Measurements from ENCODE around the gene HDAC9.

Gene HDAC9

DNA sequence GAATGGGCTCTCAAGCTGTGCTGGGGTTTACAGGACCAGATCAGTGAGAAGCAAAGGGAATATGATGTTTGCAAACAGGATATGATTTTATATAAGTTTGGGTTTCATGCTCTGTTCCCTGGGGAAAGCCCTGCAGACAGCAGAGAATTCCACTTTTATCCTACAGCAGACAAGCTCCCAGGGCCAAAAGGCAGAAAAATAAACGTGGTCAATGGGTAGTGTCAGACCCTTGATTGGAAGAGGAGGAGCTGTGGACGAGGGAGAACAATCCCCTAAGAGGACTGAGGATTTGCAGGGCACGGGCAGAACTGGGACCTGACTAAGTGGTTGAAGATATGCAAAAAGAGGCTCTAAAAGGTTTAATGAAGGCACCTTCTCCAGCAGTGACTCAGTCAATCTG lies 275.3 kb downstream of the HDAC9 start:
- TF ChIP-seq, protein P1, sequence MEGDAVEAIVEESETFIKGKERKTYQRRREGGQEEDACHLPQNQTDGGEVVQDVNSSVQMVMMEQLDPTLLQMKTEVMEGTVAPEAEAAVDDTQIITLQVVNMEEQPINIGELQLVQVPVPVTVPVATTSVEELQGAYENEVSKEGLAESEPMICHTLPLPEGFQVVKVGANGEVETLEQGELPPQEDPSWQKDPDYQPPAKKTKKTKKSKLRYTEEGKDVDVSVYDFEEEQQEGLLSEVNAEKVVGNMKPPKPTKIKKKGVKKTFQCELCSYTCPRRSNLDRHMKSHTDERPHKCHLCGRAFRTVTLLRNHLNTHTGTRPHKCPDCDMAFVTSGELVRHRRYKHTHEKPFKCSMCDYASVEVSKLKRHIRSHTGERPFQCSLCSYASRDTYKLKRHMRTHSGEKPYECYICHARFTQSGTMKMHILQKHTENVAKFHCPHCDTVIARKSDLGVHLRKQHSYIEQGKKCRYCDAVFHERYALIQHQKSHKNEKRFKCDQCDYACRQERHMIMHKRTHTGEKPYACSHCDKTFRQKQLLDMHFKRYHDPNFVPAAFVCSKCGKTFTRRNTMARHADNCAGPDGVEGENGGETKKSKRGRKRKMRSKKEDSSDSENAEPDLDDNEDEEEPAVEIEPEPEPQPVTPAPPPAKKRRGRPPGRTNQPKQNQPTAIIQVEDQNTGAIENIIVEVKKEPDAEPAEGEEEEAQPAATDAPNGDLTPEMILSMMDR (IDR thresholded peaks at IDR 0.05; ENCODE audit: low read depth, low read length, missing control alignments) = no peak
- no peak for DNase-seq (ENCODE audit: extremely low read depth, low read depth)

DNA sequence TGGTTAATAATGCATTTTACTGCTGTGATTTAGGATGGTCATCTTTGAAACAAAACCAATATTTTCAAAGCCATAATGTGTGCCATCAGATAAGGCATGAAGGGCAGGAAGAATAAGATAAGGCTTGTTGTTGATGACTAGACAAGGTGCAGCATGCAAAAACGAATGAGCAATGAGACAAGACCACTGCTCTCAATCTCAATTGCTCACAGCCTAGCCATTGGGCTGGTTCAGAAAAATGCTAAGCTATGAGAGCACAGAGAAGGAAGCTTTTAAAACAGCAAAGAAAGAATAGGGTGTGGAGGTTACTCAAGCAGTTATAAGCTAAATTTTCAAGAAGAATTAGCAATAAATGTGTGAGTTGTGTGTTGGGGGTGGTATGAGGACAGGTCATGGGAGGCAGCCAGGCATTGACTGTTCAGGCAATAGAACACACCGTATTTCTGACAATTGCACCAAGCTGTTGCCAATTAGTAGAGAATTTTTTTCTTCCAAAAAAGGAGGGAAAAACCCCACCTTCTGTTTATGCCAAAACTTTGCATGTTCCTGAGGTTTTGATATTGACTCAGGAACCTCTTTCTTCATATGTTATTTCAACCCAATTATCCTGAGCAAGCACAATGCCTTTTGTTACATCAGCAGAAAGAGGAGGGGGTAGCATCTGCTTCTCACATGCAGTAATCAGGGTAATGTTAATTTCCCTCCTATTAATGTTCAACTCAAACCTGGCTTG lies 276.5 kb downstream of the HDAC9 start:
- TF ChIP-seq, protein P1 (IDR thresholded peaks at IDR 0.05; ENCODE audit: low read depth, low read length, missing control alignments) = no peak
- no peak overlapping the region for H3K4me3 ChIP-seq (replicated peaks; ENCODE audit: low read depth, low read length)
- DNase-seq (ENCODE audit: extremely low read depth, low read depth) = no peak

More for the DNA sequence above, 275.3 kb downstream of the HDAC9 start:
- no peak overlapping the region for H3K4me3 ChIP-seq (replicated peaks; ENCODE audit: low read depth, low read length)

DNA sequence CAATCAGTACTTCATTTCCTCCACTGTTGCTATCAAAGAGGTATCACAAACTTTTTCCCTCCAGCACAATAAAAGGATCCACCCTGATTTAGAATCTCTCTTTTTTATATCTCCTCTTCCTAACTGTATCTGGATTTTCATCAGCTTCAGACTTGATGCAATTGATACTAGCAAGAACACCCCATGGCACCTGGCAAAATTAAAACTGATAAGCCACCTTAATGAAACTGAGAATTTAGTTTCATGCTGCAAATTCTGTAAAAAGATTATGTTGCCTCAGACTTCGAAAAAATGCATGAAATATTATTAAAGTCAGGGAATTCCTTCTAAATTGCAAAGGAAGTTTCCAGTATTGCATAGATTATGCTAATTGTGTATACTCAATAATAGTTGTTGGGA lies 277.0 kb downstream of the HDAC9 start:
- TF ChIP-seq, protein P1 (IDR thresholded peaks at IDR 0.05; ENCODE audit: low read depth, low read length, missing control alignments) = no peak
- no peak for DNase-seq (ENCODE audit: extremely low read depth, low read depth)
- H3K4me3 ChIP-seq (replicated peaks; ENCODE audit: low read depth, low read length) = no peak overlapping the region

DNA sequence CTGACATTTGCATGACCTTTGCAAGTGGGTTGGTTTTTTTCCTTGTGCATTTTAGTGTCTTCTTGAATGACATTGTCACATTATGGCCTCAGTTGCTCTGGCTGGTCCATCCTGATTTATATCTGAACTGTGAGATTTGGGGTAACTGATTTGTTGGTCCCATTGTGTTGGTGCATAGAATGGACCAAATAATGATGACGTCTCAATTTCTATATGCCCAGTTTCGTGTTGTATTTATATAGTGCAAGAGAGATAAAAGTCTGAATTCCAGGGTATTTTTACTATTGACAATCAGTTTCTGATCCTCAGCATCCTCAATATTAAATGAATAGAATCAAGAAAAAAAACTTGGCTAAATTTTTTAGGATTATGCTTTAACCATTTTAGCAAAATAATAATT lies 281.8 kb downstream of the HDAC9 start:
- DNase-seq (ENCODE audit: extremely low read depth, low read depth) = no peak
- TF ChIP-seq, protein P1 (IDR thresholded peaks at IDR 0.05; ENCODE audit: low read depth, low read length, missing control alignments) = no peak
- no peak overlapping the region for H3K4me3 ChIP-seq (replicated peaks; ENCODE audit: low read depth, low read length)

DNA sequence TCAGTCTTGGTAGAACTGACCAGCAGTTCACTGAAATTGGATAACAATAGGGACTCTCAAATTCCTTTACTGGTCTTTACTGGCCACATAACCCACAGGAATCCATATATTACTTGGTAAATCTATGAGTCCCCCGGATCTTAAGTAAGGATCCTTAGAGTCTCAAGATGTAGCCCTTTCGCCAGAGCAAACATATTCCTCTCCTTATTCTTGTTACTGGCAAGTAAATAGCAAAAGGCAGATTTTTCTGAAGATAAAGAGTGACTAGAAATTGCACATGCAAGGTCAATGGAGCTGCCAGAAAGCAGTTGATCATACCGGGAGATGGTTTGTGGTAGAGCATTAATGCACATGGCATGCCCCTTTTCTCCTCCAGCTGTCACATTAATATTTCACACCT lies 283.0 kb downstream of the HDAC9 start:
- H3K4me3 ChIP-seq (replicated peaks; ENCODE audit: low read depth, low read length) = no peak overlapping the region
- TF ChIP-seq, protein P1 (IDR thresholded peaks at IDR 0.05; ENCODE audit: low read depth, low read length, missing control alignments) = no peak
- no peak for DNase-seq (ENCODE audit: extremely low read depth, low read depth)

DNA sequence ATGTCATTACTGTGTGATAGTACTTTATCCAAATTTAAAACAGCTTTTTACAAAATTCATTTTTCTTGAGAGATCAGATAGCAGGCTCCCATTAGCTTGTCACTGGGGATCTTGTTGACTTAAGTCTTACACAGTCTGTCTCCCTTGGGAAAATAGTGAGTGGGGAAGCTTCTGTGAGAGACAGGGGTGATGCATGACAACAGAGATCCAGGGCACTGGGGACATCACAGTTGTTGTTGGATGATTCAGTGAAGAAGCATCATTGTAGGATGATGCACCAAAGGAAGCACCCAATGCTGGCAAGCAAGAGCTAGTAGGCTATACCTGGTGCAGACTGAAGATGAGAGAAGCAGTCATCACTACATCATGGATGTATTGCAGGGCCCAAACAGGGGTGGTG lies 284.7 kb downstream of the HDAC9 start:
- TF ChIP-seq, protein P1 (IDR thresholded peaks at IDR 0.05; ENCODE audit: low read depth, low read length, missing control alignments) = no peak
- no peak for DNase-seq (ENCODE audit: extremely low read depth, low read depth)
- H3K4me3 ChIP-seq (replicated peaks; ENCODE audit: low read depth, low read length) = no peak overlapping the region

DNA sequence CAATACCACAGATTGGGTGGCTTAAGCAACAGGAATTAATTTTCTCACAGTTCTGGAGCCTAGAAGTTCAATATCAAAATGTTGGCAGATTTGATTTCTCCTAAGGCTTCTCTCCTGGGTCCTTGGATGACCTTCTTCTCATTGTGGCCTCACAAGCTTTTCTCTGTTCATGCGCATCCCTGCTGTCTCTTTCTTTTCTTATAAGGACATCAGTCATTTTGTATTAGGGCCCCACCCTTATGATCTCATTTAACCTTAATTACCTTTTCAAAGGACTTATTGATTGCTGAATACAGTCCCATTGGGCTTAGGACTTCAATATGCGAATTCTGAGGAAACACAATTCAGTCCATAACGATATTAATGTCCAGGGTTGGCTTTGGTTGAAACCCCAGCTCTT lies 285.4 kb downstream of the HDAC9 start:
- no peak for DNase-seq (ENCODE audit: extremely low read depth, low read depth)
- TF ChIP-seq, protein P1 (IDR thresholded peaks at IDR 0.05; ENCODE audit: low read depth, low read length, missing control alignments) = no peak

More for the DNA sequence above, 285.4 kb downstream of the HDAC9 start:
- no peak overlapping the region for H3K4me3 ChIP-seq (replicated peaks; ENCODE audit: low read depth, low read length)
